Endothelial cell (in vitro differentiated cells): ENCODE data around the gene S100A8. TPM values are rescaled to one million over a fixed set of nuclear protein-coding genes. Genes with fewer than 3 reads are reported as not detected.

Experiments used
- DNase-seq: peaks from one replicate; pipeline ENCODE4 v3.0.0; 2021; ENCODE audit warnings: low spot score
- H3K27ac Mint-ChIP-seq: one replicate; pipeline ENCODE4 v1.8.0; 2021; ENCODE audit warnings: mixed read lengths, inconsistent platforms; ENCODE audit not compliant: unreplicated experiment
- H3K27me3 Mint-ChIP-seq: one replicate; pipeline ENCODE4 v1.8.0; 2021; ENCODE audit warnings: mild to moderate bottlenecking, moderate library complexity, mixed read lengths, inconsistent platforms; ENCODE audit not compliant: unreplicated experiment
- H3K36me3 Mint-ChIP-seq: one replicate; pipeline ENCODE4 v1.8.0; 2021; ENCODE audit warnings: mild to moderate bottlenecking, low read depth, mixed read lengths, inconsistent platforms; ENCODE audit not compliant: unreplicated experiment
- H3K4me1 Mint-ChIP-seq: one replicate; pipeline ENCODE4 v1.8.0; 2021; ENCODE audit warnings: mild to moderate bottlenecking, mixed read lengths, inconsistent platforms; ENCODE audit not compliant: unreplicated experiment
- H3K4me3 Mint-ChIP-seq: one replicate; pipeline ENCODE4 v1.8.0; 2021; ENCODE audit warnings: mild to moderate bottlenecking, mixed read lengths, inconsistent platforms; ENCODE audit not compliant: unreplicated experiment
- H3K9me3 Mint-ChIP-seq: one replicate; pipeline ENCODE4 v1.8.0; 2021; ENCODE audit warnings: mixed read lengths, inconsistent platforms; ENCODE audit not compliant: unreplicated experiment
- CTCF ChIP-seq: fragments of 200-600 bp; sonication (generic); IDR thresholded peaks from one replicate; pipeline ENCODE4 v1.5.0; 2021; ENCODE audit warnings: antibody characterized with exemption; ENCODE audit not compliant: unreplicated experiment
- total RNA-seq: library from RNA; stranded (reverse); fragmentation: NEBNext Ultra II Directional; extraction: Animal tissue kit (Norgen Biotek cat#: 25700); gene quantifications from one replicate; pipeline ENCODE4 v1.2.1, GENCODE V29; 2021; ENCODE audit not compliant: unreplicated experiment

The S100A8 gene
- total RNA-seq, 1 donor from 2014 or later = not detected

GRCh38 chr1:153340356-153340755 lies 50.5 kb downstream of the S100A8 start:
- TF ChIP-seq CTCF = no peak
- H3K27me3 Mint-ChIP-seq = peaks cover 12% of the 10 kb centered on the region
- peaks cover 5% of the 10 kb centered on the region for H3K36me3 Mint-ChIP-seq
- no peak overlapping the region for H3K4me3 Mint-ChIP-seq
- H3K27ac Mint-ChIP-seq = no peak overlapping the region
- no peaks in the 10 kb centered on the region for H3K9me3 Mint-ChIP-seq
- peaks cover 73% of the 10 kb centered on the region for H3K4me1 Mint-ChIP-seq
- no peak for DNase-seq

Other genes with a start within 250 kb of the S100A8 start
- gene SPRR2G, start 240.2 kb downstream of the S100A8 start, total RNA-seq = not detected
- gene LELP1, start 187.6 kb downstream of the S100A8 start, total RNA-seq = not detected
- not detected for gene PRR9, start 173.5 kb downstream of the S100A8 start, total RNA-seq
- not detected for gene LORICRIN, start 131.4 kb downstream of the S100A8 start, total RNA-seq
- 1.1 TPM for gene PGLYRP3, start 78.1 kb downstream of the S100A8 start, total RNA-seq
- gene PGLYRP4, start 42.2 kb downstream of the S100A8 start, total RNA-seq = 1.7 TPM
- 0.51 TPM for gene S100A9, start 33.2 kb downstream of the S100A8 start, total RNA-seq
- gene S100A12, start 15.5 kb downstream of the S100A8 start, total RNA-seq = not detected
- not detected for gene S100A7A, start 25.4 kb upstream of the S100A8 start, total RNA-seq
- not detected for gene S100A7, start 69.6 kb upstream of the S100A8 start, total RNA-seq
- gene S100A6, start 144.9 kb upstream of the S100A8 start, total RNA-seq = 11.9 TPM
- not detected for gene S100A5, start 149.9 kb upstream of the S100A8 start, total RNA-seq
- gene S100A4, start 154.7 kb upstream of the S100A8 start, total RNA-seq = 2.8 TPM
- gene S100A3, start 158.2 kb upstream of the S100A8 start, total RNA-seq = not detected
- not detected for gene S100A2, start 174.8 kb upstream of the S100A8 start, total RNA-seq
- gene S100A16, start 222.1 kb upstream of the S100A8 start, total RNA-seq = 363 TPM
- gene S100A14, start 225.3 kb upstream of the S100A8 start, total RNA-seq = not detected
- gene S100A13, start 236.4 kb upstream of the S100A8 start, total RNA-seq = 152 TPM
- not detected for gene S100A1, start 237.4 kb upstream of the S100A8 start, total RNA-seq
- gene CHTOP, start 243.0 kb upstream of the S100A8 start, total RNA-seq = 59.3 TPM